ENCODE data around the gene CLSTN2.

Gene CLSTN2

GRCh38 chr3:140153736-140154135 lies 218.8 kb downstream of the CLSTN2 start:
- no peak for DNase-seq

- DNase-seq, result no peak
Observed at GRCh38 chr3:140157161-140157560, 222.2 kb downstream of the CLSTN2 start.

- no peak for DNase-seq
Observed at GRCh38 chr3:140159646-140160045, 224.7 kb downstream of the CLSTN2 start.

DNA sequence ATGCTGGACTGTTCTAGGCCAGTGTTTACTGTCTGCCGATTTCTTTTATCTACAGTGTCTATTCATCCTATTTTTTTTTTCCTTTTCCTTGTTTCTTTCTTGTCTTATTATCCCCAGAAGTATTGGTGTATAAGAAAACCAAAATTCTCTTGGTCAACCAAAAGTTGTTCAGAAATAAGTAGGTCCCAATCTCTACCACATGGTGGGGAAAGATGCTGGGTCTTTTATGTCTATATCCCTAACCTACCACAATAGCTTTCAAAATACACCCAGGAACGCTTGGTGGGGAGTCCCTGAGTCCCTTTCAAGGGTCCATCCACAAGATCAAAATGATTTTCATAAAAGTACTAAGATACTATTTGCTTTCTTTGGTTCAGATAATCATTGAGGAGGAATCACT lies 225.6 kb downstream of the CLSTN2 start:
- DNase-seq, result no peak

- no peak for DNase-seq
Observed at GRCh38 chr3:140162551-140162950, 227.6 kb downstream of the CLSTN2 start.

DNA sequence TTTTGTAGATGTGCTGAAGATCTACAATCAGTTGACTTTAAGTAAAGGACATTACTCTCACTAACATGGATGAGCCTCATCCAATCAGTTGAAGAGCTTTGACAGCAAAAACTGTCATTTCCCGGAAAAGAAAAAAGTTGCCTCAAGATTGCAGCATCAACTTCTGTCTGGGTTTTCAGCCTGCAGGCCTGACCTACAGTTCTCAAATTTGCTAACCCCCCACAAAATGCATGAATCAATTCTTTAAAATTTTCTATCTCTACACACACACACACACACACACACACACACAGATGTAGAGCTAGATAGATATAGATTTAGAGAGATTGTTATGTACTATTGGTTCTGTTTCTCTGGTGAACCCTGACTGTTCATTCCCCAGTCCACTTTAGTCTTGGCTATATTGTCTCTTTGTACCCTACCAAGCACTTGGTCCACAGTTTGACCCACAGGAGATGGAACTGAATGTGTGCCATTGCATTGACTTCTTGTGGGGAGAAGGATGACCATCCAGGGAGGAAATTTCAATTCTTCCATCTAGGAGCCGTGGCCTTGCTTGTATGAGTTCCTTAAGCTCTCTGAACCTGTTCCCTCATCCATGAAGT lies 228.3 kb downstream of the CLSTN2 start:
- no peak for DNase-seq

DNA sequence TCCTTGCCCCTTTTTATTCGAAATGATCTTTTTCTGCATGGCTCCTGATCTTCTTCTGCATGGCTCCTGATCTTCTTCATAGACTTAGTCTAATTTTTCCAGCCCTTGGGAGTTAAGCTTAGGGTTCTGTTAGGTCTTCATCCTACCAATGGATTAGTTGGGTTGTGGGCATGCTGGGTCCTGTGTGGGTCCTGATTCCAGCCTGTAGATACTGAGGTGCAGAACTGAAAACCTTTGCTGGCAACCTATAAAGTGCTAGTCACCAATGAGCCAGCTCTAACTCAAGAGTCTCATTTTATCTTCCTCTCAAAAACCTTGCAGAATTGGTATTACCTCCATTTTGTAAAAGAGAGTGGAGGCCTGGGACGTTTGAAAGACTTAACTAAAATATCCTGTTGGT lies 229.2 kb downstream of the CLSTN2 start:
- no peak for DNase-seq

- no peak for DNase-seq
Observed at GRCh38 chr3:140164922-140165590, 230.1 kb downstream of the CLSTN2 start.

DNA sequence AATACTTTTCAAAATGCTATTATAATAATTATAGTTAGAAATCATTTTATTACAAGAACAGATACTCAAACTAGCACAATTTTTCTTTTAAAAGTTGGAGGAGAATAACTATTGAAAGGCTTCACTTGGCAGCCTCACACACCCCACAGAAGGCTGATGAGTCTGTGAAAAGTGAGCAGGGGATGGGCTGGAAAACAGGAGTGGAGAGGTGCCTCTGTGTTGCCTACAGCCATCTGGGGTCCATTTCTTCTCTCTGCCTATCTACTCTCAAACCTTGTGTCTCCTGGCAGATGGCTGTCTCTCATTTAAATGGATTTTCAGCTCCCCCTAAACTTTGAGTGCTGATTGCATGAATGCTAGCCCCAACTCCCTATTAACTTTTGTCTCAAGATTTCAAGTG lies 230.8 kb downstream of the CLSTN2 start:
- no peak for DNase-seq

DNA sequence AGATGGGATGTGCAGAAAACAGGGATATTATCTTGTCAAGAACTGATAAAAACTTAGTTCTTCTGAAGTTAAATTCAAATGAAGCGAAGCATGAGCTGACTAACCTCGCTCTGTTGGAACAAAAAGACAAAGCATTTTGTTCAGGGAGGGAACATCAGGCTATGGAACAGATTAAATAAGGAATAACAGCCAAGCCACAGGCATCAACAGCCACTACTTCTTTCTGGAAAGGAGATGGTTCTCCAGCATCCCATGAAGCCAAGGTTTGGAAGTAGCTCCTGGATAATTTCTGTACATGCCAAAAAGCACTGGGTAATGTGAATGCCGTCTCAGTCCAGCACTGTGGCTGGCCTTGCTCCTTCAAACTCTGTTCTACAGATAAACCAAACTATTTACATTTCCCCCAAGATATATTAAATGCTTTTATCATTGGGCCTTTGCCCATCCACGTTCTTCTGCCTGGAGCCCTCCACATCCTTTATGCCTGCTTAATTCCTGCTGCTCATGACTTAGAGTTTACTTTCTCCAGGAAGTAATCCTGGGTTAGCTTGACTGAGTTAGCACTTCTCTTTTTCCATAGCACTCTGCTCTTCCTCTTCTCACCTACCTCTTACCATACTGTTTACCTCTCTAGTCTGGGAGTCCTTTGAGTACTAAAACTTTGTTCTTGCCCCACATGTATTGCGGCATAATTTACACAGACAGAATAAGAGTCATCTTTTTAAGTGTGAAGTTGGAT lies 232.0 kb downstream of the CLSTN2 start:
- no peak for DNase-seq

DNA sequence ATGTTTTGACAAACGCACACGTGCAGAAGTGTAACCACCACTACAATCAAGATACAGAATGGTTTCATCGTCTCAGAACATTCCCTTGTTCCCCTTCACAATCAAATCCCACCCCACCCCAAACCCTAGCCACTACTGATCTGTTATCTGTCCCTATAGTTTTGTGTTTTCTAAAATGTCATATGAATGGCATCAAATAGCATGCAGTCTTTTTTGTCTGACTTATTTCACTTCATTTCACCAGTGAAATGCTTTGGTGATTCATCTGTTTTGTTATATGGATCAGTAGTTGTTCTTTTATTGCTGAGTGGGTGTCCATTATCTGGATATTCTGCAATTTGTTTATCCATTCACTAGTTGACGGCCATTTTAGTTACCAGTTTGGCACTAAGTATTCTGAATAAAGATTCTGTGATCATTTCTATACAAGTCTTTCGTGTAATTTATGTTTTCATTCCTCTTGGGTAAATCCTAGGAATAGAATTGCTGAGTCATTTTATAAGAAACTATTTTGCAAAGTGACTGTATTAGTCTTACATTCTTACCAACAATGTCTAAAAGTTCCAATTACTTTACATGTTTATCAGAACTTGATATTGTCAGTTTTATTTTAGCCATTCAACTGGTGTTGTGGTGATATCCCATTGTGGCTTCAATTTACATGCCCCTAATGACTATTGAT lies 232.8 kb downstream of the CLSTN2 start:
- no peak for DNase-seq

GRCh38 chr3:140170612-140171011 lies 235.6 kb downstream of the CLSTN2 start:
- DNase-seq, result no peak

- no peak for DNase-seq
Observed at GRCh38 chr3:140176526-140176925, 241.5 kb downstream of the CLSTN2 start.

DNA sequence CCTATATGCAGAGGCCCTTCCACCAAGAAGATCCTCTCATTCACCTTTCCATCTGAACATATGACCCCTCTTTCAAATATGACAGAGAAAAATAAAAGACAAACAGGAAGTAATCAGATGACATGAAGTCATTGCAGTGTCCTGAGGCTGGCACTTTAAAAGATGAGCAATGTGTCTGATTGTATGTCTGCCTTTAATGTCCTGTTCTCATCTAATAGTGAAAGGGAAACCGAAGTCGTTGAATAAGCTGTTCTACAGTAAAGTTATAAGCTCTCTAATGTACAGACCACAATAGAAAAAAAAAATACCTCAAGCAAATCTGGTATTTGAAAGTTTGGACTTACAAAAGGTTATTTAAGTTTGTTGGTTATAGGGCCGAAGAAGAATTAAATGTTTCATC lies 243.0 kb downstream of the CLSTN2 start:
- no peak for DNase-seq

DNA sequence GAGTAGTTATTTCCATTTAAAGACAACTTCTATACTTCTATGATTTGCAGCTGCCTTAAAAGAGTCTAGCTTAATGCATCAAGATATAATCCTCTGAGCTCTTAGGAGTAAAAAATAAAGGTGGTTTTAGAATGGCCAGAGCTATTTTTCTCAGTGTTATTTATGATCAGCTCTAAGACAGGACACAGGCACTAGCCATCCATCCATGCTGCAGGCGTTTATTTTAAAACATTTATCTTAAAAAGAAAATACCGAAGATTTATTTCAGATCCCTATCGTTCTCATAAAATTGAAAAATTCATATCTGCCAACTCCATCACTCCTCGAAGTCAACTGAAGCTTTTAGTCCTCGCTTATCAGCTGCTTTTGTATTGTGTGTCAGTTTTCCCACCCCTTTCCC lies 243.5 kb downstream of the CLSTN2 start:
- DNase-seq, result no peak

GRCh38 chr3:140180603-140181002 lies 245.6 kb downstream of the CLSTN2 start:
- DNase-seq, result no peak

GRCh38 chr3:140185375-140185774 lies 250.4 kb downstream of the CLSTN2 start:
- DNase-seq, result no peak

DNA sequence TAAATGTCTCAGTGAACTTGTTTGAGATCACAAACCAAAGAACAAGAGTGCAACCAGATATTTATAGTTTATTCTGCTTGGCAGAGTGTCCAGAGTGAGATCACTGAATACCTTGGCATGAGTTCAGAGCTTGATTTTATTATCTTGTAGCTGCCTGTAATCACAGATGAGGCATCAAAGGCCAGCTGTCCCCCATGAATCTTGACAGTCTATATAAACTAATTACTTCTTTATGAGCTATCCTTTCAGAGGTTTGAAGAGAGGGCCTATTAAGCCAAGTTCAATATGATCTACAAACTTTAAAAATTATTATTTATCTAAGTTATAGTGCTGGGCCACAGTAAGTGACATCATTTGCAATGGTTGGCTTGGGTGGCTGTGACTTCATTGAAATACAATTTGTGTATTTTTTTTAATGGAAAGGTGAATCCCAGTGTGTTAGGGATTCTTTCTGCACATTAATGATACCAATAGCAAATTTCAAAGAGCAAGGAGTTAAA lies 251.5 kb downstream of the CLSTN2 start:
- DNase-seq, result no peak

GRCh38 chr3:140187028-140187427 lies 252.0 kb downstream of the CLSTN2 start:
- DNase-seq, result no peak

DNA sequence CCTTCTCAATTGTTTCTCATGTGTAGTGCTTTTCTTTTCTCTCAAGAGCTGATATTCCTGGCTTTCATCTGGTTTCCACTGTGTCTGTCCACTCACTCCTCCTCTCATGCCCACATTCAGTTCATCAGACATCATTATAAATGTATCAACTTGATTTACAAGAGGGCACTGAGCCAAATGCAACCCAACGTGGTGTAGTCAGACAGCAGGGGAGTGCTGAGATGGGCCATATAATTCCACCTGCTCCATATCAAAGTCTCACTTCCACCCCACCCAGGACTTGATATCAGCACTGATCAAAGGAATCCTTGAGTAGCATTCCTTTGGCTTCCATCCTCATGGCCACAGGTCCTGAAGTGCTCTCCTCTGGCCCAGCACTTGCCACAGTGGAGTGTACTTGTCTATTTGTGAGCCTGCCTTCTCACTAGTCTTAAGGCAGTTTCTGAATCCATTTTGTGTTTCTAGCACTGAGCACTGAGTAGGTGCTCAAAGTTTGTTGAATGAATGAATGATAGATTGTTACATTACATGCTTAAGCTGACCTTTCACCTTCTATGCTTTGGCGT lies 252.8 kb downstream of the CLSTN2 start:
- no peak for DNase-seq

- no peak for DNase-seq
Observed at GRCh38 chr3:140188285-140188684, 253.3 kb downstream of the CLSTN2 start.

DNA sequence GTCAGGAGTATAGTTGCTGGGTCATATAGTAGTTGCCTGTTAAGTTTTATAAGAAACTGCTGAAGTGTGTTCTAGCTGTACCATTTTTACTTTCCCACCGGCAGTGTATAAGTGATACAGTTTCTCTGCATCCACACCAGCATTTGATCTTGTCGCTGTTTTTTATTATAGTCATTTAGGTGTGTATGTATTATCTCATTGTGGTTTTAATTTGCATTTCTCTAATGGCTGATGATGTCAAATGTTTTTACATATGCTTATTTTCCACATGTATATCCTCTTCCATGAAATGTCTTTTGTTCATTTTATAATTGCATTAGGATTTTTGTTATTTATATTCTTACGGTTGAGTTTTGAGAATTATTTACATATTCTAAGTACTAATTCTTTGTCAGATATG lies 254.3 kb downstream of the CLSTN2 start:
- DNase-seq, result no peak

DNA sequence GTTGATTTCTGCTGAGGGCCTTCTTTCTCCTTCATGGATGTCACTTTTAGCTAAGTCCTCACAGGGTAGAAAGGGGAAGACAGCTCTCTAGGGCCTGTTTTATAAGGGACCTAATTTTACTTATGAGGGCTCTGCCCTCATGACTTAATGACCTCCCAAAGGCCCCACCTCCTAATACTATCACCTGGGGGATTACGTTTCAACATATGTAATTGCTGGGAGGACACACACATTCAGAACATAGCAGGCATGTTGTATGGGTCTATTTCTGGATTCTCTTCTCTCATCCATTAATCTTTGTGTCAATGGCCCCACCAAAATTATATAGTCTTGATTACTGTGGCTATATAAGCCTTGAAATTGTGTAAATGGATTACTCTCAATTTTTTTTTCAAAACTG lies 255.0 kb downstream of the CLSTN2 start:
- no peak for DNase-seq
